ENCODE data around the gene LRFN2. TPM values are rescaled to one million over a fixed set of nuclear protein-coding genes. Genes with fewer than 3 reads are reported as not detected.

Gene LRFN2
- total and polyA plus RNA-seq, 2 of the 8 experiments (the other 6 are each of a cell fraction or from before 2014, with no cell fraction given), result 2.3 TPM

DNA sequence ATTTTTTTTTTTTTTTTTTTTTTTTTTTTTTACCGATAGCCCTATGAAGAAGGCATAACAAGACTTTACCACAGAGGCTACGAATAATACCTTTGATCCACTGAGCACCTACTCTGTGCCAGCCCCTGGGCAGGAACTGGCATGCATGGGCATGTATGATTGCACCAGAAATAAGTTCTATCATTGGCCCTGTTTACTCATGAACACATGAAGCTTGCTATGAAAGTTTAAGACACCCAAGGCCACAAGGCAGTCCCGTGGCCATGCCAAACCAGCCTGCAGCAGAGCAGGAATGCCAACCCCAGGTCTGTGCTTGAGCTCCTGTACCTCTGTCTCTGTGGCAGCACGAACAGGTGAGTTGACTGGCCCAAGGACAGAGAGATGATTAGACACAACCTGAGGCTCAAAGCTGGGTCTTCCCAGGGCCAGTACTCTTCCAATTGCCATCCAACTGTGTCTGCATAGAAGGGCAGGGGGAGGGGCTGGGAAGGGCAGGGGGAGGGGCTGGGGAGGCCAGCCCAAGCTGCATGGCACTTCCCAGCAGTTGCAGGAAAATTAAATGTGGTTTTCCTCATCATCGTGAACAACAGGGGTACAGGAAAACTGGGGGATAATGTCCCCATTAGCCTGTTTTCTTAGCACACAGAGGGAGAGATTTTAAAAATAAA lies 63.5 kb downstream of the LRFN2 start (continued):
- no peak for TF ChIP-seq RNF2 (IDR thresholded peaks at IDR 0.05; ENCODE audit: borderline replicate concordance, low read depth, low read length, missing control alignments, poor library complexity, severe bottlenecking)
- TF ChIP-seq BCL11A (IDR thresholded peaks at IDR 0.05; ENCODE audit: low read depth in 2 of 2, low read length in 2 of 2), result no peak
- TF ChIP-seq SIX5 (IDR thresholded peaks at IDR 0.05; ENCODE audit: low read depth, low read length), result no peak
- no peak for TF ChIP-seq HDAC2 (IDR thresholded peaks at IDR 0.05; ENCODE audit: borderline replicate concordance in 1 of 2, low read depth in 2 of 2, low read length in 2 of 2)
- no peak for TF ChIP-seq GTF2F1 (IDR thresholded peaks at IDR 0.05; ENCODE audit: borderline replicate concordance, low read depth, low read length)

Data from H1 (cell line).